HG02870 (cell line): ENCODE data around the gene ASCL2.
"Not testable (repeated sequence)": the region's sequence is repeated elsewhere in the genome, so short reads cannot be mapped to it uniquely, and the experiment has no call there.

Experiments
- ATAC-seq: cut with Tn5 transposase; IDR thresholded peaks from one replicate; pipeline ENCODE4 v1.9.1; 2021; ENCODE audit warnings: mild to moderate bottlenecking, moderate library complexity; ENCODE audit not compliant: unreplicated experiment

ASCL2 gene

DNA sequence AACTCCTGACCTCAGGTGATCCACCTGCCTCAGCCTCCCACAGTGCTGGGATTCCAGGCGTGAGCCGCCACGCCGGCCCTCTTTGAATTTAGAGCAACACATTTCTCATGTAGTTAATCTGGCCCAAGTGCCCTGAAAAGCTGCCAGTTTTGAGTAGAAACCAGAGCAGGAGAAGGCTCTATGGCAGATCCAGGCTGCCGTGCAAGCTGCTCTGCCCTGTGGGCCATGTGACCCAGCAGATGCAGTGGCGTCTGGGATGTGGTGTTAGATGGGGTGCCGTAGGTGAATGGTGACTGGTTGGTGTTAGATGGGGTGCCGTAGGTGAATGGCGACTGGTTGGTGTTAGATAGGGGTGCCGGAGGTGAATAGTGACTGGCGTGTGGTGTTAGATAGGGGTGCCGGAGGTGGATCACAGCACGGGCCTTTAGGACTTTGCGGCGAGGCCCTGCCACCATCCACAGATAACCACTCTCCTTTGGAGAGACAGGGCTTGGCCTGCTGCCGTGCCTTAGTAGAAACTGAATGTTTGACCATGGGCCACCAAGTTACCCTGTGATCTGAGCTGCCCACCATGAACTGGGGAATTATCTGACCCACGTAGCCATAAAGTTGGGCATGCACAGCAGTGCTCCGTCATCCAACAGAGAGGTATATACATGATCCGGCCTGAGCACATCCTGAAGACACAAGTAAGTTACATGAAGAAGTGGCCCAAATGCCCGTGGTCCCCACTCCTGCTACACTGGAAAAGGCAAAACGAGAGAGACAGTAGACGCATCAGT is 32.7 kb downstream of the ASCL2 start:
- no peak for ATAC-seq

DNA sequence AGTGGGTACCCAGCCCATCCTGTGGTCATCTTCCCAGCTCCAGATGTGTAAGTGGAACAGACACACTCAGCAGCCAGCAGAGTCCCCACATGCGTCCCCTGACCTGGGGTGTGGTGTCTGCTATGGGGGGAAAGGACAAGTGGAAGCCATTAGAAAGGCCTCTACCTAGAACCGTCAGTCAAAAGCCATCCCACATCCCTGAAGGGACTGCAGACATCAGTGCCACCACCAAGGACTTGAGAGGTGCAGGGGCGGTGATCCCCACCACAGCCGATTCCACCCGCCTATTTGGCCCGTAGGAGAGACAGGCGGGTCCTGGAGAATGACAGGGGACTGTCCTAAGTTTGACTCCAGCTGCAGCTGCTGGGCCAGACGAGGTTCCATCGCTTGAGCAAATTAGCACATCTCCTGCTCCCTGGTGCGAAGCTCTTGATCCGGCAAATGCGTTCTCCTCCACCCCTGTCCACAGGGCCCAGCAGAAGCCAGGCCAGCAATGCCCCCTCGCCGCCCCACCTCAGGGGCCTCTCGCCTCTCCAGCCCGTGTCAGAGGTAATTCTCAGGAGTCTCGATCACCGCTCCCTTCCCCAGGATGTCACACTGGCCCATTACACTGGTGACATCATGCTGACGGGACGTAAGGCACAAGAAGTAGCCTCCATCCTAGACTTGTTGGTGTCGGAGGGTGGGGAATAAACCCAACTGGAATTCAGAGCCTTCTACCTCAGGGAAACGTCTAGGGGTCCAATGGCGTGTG is 33.8 kb downstream of the ASCL2 start:
- ATAC-seq: not testable (repeated sequence)

GRCh38 chr11:2235588-2236326 is 34.6 kb downstream of the ASCL2 start:
- ATAC-seq: no peak

DNA sequence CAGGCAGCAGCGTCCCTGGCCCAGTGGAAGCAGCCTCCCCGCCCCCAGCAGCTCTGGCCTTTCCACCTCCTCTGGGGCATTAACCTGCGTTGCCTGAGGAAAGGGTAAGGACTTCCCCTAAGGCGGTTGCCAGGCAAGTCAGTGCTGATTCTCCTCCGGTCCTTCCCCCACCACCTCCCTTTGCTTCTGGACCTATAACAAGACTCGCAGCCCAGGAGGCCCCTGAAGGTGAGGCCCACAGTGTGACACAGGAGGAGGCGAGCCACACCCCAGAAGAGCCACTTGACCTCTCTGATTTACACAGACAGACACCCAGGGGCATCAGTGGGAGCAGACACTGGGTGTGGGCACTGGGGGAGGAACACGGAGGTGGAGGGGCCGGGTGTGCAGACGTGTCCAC is 35.4 kb downstream of the ASCL2 start:
- no peak for ATAC-seq

- no peak for ATAC-seq
Observed at GRCh38 chr11:2233693-2234455, 36.5 kb downstream of the ASCL2 start.

GRCh38 chr11:2229713-2230297 is 40.6 kb downstream of the ASCL2 start:
- ATAC-seq: no peak

DNA sequence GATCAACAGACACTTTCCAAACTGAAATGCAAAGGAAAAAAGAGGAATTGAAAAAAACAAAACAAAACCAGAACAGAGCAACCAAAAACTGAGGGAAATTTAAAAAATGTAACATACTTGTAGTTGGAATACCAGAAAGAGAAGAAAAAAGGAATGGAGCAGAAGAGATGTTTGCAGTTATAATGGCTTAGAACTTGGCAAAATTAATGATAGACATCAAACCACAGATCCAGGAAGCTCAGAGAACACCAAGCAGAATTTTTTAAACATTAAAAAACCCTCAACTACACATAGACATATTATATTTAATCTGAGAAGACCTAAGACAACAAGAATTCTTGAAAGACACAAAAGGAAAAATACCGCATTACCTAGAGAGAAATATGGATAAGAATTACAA is 46.1 kb downstream of the ASCL2 start:
- ATAC-seq: no peak

GRCh38 chr11:2223153-2223794 is 47.1 kb downstream of the ASCL2 start:
- ATAC-seq: no peak

DNA sequence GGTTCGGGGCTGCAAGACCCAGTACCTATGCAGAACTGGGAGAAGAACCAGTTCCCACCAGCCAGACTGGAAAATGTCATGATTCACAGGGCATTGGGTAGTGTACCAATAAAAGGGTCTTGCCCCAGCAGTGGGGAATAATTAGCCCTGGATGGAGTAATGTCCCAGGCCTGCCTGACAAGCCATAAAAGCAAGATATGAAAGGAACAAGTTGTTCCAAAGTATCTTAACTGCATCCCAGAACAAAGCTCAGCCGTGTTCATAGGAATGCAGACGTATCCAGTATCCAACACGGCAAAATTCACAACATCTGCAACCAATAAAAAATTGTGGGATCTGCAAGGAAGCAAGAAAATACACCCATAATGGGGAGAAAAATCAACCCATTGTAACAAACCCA is 47.9 kb downstream of the ASCL2 start:
- ATAC-seq: no peak

DNA sequence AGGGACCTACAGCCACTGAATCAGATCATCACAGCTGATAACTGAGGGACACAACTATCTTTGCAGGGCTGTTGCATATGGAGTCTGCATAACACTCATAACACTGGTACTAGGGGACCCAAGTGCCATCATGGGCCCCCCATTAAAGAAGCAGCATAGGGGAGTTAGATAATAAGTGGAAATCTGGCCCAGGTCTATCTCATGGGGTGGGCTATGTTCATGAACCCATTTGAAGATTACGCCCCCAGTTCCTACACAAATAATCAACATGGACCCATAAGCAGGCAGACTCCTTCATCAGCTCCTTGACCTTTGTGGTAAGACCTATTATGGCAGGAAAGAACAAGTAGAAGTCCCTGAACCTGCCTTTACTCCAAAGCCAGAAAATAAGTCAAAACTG is 48.8 kb downstream of the ASCL2 start:
- no peak for ATAC-seq

GRCh38 chr11:2221024-2221423 is 49.4 kb downstream of the ASCL2 start:
- ATAC-seq: no peak

GRCh38 chr11:2220173-2220771 is 50.1 kb downstream of the ASCL2 start:
- ATAC-seq: no peak

DNA sequence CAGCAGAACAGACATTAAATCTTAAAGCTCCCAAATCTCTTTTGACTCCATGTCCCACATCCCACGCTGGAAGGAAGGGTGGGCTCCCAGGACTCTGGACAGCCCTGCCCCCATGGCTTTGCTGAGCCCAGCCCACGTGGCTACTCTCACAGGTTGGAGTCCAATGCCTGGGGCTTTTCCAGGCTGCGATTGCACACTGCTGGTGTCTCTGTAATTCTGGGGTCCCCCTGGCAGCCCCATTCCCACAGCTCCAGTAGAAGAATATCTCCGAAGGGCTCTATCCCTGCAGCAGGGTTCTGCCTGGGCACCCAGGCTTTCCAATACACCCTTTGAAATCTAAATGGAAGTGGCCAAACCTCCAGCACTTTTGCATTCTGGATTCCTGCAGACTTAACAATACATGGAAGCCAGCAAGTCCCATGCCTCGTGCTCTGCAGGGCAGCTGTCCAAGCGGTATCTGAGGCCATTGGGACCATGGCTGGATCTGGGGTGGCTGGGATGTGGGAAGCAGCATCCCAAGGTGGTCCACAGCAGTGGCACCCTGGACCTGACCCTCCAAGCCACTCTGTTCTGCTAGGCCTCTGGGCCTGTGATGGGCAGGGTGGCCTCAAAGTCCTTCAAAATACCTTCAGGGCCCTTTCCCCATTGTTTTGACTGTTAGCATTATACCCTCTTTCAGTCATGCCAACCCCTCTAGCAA is 50.9 kb downstream of the ASCL2 start:
- ATAC-seq: no peak
